Stimulated activated CD4-positive, alpha-beta T cell treated with anti-CD3 and anti-CD28 coated beads, Interleukin-1b, Interleukin-23, amount 100 ng/mL, for 1 hour (primary cell): Measurements from ENCODE around the gene ACADVL.

Experiments used
- DNase-seq, 2 donors: peaks; one replicate each; pipeline ENCODE4 v3.0.0-alpha.2; 2020; ENCODE audit warnings: low read depth in 2 of 2

The ACADVL gene

DNA sequence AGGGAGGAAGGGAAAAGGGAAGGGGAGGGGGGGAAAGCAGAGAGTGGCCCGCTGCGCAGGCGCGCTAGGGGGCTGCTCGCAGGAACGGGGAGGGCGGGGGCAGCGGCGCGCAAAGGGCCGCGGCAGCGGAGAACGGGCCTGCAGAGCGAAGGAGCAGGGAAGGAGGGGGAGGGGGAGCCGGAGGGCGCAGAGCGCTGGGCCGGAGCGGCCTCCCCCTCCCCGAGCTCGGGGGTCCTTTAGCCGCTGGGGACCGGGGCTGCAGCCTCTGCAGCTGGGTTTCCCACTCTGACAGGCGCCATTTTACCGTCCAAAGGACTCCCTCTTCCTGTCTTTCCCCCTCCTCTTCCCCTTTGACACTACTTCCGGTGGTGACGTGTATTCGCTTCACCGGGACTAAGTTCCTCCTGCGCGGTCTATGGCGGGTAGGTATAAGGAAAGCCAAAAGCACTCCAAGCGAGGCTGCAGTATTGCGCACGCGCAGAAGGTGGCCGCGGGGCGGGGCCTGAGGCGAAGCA is 32.0 kb downstream of the ACADVL start, which contains the start of gene CTDNEP1:
TSS of gene CTDNEP1 (minus strand) at position 74 of the 515 bp plus-strand sequence. CDS start 438 bp downstream, outside the sequence.
- DNase-seq, result peak; percentile 95 to 99

DNA sequence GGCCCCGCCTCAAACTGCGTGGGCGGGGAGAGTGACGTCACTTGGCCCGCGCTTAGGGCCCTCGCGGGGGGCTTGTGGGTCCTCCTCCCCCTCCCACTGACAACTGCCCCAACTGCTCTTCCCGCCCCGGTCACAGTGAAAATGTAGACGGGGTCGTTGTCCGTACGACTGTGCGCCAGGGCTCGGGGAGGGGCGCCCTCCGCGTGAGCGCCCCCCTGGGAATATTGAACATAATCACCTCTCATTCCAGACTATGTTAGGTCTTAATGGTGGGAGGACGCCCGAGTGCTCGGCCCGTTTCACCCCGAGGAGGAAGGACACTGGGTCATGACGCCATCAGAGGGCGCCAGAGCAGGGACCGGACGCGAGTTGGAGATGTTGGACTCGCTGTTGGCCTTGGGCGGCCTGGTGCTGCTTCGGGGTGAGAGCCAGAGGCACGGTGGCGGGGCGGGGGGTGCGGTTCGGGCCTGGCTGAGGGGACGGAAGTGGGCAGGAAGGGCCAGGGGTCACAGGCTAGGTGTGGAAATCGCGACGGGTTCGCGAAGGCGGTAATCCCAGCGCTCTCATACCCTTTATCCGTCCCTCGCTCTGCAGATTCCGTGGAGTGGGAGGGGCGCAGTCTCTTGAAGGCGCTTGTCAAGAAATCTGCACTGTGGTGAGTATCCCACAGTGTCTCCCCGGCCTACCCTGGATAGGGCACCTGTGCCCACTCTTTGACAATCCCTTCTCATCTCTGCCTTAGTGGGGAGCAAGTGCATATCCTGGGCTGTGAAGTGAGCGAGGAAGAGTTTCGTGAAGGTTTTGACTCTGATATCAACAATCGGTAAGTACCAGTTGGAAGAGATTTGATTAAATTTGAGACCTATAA is 32.7 kb downstream of the ACADVL start, which contains the start of gene ELP5:
TSS of gene ELP5 (plus strand) at position 40 of the 868 bp plus-strand sequence. CDS start at position 376, 336 bp downstream.
- peak; percentile 59 to 68 for DNase-seq

DNA sequence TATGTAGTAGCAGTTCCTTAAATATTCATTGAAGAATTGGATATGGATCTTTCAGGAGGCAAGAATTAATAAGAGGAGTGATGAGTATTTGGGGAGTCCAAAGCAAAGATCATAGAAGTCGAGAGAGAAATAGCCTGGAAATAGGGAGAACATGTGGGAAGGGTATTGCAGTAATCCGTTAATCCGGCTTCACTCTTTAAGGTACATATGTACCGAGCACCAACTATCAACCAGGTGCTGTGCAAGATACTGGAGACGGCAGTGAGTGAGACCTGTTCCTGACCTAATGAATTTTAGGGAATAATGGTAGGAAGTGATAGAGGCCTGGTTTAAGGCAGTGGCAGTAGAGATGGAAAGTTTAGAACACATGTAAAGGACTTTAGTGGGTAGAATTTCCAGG is 33.3 kb downstream of the ACADVL start:
- DNase-seq, result no peak

DNA sequence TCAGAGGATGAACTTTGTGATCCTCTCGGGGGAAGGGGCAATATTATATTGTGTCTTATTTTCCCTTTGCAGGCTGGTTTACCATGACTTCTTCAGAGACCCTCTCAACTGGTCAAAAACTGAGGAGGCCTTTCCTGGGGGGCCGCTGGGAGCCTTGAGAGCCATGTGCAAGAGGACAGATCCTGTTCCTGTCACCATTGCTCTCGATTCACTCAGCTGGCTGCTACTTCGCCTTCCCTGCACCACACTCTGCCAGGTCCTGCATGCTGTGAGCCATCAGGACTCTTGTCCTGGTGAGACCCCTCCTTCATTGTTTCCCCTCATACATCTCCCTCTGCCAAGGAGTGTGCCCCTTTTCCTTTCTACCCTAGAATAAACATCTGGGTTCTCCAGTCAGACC is 34.8 kb downstream of the ACADVL start:
- DNase-seq, result no peak

DNA sequence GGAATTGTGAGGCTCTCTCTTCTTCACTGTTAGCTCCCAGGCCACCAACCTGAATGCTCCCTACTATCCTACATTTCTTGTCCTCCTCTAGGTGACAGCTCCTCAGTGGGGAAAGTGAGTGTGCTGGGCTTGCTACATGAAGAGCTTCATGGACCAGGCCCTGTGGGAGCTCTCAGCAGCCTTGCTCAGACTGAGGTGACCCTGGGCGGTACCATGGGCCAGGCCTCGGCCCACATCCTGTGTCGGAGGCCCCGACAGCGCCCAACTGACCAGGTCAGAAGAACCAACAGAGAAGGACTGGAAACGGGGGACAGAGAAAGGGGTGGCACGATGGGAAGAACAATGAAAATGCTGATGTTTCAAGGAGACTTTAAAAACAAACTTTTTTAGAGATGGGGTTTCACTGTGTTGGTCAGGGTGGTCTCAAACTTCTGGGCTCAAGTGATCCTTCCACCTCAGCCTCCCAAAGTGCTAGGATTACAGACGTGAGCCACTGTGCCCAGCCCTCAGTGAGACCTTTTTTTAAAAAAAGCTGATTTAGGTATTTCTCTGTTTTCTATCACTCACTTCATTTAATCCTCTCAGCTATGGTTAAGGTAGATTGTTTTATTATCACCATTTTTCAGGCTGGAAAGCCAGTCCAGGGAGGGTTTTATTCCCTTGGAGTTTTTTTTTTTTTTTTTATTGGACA is 37.2 kb downstream of the ACADVL start:
- DNase-seq, result no peak

DNA sequence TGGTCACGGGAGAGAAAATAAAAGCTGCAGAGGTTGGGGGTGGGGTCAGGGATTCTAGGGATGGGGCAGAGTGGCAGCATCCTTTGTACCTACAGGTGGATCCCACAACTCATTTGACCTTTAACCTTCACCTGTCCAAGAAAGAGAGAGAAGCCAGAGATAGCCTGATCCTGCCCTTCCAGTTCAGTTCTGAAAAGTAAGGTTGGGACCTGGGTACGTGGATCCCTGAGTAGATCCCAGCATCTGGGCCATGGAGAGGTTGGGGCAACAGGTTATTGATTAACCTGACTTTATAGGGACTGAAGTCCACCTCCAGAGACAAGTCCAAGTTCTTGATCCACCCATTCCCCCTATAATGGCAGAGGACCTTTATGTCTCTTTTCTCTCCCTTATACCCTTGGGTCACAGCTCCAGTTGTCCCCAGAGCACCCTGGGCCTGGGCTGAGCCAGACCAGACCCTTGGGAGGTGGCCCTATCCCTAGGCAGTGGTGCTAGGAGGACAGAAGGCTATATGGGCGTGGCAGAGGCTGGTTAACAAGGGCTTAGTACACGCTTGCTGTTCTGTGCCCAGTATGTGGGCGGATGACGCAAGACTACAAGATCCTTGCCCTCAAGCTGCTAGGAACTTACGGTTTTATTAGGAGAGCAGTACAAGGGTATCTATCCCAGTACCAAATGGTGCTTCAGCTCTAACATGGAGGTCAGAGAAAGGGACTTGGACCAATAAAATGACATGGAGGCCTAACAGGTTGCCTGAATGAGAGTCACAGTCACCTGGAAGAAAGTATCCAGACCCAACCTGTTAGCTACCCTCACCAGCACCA is 39.2 kb downstream of the ACADVL start:
- no peak for DNase-seq

DNA sequence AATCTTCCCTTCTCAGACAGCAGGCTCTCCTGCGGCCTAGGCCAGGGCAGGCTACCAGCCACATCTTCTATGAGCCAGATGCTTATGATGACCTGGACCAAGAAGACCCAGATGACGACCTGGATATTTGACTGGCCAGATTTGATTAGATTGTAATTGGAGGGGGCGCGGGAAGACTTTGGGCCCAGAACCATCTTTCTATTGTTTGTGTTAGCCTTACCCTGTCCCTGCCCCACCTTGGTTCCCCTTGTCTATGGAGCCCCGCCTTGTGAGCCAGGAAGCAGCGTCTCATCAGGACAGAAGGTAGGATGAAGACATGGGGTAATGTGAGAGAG is 39.8 kb downstream of the ACADVL start:
- DNase-seq, result no peak

DNA sequence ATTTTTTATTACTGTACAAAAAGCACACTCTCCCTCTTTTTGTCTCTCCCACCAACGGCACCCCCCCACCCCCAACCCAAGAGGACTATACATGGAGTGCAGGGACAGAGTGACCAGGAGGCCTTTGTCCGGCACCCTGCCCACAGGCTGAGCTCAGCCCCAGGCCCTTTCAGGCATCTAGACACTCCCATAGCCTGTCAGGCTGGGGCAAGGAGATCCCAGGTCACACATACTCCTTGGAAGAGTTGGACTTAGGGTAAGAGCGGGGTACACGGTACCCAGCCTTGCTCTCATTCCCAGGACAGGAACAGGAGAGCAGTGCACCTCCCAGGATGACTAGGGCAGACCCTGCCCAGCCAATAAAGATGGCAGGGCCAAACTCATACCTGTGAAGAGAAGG is 40.4 kb downstream of the ACADVL start:
- DNase-seq, result no peak

DNA sequence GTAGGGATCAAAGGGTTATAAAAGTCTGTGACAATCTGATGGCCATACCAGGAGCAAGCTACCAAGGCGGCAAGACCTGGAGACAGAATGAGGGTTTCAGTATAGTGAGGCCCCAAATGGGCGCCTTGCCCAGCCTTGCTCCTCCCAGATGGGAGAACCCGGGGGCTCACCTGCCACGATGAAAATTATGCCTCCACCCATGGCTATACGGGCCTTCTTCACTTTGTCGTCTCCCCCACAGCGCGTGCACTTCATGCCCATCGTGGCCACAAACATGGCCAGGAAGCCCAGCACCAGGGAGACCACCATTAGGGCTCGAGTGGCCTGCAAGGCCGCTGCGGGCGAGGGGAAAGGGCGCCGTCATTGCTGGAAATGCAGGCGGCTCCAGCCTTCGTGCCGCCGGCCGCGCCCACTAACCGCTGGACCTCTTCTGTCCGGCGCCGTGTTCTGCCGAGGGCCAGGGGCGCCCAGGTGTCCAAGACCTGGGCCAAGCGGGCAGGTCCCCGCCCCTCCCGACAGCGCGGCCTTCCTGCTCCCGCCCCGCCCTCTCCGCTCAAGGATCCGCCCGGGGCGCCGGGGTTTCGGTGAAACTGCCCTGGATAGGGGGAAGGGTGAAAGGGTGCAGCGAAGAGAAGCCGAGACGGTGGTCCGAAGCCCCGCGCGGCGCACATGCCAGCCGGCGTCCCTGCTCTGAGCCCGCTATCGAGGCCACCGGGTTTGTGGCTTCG is 41.1 kb downstream of the ACADVL start:
- DNase-seq, result no peak

DNA sequence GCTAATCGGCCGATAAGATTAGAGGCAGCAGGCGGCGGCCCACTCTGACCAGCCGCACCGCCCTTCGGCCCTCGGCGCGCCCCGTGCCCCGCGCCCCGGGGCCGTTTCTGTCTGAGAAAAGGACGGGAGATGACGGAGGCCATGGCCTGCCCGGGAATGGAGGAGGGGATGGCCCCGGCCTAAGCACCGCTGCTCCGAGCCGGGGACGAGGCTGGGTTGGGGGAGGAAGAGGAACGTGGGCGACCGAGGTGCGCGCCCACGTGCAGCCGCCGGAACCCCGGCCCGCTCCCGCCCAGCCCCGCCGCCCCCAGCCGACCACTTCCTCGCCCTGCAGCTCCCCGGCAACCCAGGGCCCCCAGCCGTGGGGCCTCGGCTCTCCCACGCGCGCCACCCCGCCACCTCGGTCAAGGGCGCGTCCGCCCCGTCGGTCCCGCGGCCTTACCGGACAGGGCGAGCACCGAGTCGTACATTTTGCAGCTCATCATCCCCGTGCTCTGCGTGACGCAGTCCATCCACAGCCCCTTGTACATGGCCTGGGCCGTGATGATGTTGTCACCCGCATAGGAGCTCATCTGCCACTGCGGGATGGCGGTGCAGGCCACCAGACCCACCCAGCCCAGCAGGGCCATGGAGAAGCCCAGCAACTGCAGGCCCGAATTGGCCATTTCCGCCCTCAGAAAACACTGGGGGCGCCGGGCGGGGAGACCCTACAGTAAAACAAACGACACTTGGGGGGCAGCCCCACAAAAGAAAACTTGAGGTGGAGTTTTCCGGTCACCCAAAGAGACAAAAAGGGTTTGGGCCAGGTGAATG is 41.8 kb downstream of the ACADVL start:
- no peak for DNase-seq

DNA sequence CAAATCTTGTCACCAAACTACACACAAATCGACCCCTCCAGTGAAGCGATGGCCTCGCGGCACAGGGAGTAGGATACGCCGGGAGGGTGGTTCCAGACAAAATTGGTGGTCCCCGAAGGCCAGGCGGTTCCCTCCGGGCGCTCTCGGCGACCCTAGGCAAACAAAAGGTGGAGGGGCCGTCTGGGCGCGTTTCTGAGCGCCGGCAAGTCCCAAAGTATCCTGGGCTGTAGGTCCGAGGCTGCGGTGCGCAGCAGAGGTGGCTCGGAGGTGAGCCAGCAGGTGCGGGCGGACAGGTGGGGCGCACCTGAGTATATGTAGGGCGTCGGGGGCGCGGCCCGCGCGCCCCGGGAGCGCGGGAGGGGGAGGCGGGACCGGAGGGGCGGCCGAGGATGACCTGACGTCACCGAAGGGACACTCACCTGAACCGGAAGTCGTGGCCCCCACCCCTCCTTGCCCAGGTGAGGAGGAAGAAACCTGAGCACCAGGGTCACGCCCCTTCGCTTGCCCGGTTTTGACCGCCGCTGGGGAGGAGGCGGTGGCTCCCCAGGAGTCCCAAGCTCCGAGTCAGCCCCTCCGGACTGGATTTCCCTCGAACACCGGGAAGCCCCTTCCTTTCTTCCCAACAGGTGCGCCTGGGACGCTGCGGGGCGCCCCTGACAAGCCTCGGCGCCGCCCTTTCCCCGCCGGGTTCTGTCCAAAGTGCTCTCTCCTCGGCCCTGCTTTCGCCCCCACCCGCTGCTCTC is 42.6 kb downstream of the ACADVL start, which contains the start of gene CLDN7:
TSS of gene CLDN7 (minus strand) at position 287 of the 743 bp plus-strand sequence. CDS start 435 bp downstream, outside the sequence.
- no peak for DNase-seq

DNA sequence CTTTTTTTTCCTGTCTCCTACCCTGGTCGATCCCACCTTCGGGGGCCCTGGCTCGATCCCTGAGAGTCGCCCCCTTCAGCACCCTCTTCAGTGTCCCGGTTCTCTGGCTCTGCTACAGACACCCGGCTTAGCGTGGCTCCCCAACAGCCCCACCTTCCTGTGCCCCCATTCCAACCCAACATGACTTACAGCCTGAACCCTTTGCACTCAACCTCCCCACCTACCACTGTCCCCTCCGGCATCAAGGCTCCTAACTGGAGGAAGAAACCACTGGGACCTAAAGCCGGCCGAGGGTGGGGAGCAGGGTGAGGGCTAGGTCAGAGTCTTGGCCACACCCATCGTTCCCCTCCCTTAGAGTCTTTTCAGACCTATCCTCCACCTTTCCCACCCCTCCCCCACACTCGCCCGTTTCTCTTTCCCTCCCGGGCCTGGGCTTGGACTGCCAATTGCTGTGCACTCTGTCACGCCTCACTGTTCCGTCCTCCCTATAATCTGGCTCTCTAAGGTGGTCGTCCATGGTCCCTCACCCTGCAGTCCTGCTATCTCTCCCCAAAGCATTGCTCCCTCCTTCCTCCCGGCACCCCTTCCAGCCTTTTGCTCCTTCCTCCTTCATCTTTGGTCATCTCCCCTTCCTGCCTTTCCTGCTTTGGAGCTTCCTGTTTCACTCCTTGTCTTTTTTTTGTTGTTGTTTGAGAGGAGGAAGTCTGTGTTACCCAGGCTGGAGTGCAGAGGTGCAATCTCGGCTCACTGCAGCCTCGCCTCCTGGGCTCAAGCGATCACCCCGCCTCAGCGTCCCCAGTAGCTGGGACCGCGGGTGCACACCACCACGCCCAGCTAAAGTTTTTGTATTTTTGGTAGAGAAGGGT is 43.4 kb downstream of the ACADVL start:
- DNase-seq, result no peak

DNA sequence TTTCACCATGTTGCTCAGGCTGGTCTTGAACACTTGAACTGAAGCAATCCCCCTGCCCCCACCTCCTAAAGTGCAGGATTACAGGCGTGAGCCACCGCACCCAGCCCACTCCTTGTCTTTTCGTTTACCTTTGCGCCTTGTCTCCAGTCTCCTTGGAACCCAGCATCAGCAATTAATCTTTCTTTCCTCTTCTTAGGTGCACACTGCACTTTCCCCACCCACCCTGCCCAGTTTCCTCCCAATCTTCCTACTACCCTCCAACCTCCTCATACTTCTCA is 44.0 kb downstream of the ACADVL start:
- no peak for DNase-seq

DNA sequence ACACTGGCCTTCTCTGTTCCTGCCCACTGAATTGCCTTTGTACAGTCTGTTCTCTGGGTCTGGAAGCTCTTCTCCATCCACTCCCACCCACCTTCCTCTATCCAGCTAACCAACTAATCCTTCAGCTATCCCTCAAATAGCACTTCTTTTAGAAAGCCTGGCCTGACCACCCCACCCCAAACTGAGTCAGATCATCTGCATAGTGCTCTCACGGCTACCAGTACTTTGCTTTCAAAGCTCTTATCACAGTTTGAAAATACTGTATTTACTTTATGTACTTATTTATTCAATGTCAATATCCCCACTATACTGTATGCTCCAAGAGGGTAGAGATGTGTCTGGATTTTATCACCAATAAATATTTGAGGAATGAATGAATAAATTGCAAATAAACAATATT is 47.0 kb downstream of the ACADVL start:
- no peak for DNase-seq
